DMS79 (cell line): ENCODE data around the gene SH3GLB2.

Experiments used
- DNase-seq: peaks from one replicate; lab custom pipeline; 2025; lab: John Stamatoyannopoulos, UW

The SH3GLB2 gene

DNA sequence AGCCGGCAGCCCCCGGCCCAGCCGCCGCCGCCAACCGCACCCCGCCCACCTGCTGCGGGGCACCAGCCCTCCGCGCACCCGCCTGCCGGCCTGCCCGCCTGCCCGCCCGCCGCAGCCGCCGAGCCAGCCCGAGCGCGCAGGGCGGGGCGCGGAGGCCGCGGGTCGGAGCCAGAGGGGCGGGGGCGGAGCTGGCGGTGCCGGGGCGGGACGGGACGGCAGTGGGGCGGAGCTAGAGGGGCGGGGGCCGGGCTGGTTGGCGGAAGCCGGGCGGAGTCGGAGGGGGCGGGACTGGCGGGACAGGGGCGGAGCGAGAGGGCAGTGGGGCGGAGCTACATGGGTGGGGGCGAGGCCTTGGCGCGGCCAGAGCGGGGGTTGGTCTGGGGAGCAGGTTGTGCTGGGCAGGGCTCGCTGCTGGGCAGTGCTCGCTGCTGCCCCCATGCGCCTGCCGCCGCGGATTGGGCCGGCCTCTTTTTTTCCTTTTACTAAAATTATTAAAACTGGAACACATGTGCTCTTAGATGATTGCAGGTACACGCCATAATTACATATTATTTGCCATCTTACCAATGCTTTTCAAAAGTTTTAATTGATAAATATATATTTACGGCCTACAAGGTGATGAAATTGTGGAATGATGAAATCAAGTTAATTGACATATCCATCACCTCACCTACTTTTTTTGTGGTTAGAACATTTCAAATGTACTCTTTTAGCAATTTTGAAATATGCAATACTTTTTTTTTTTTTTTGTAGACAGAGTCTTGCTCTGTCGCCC, at the start of gene SH3GLB2:
Gene SH3GLB2 (minus strand): TSS at position 140 of the 775 bp plus-strand sequence. CDS start 177 bp downstream, outside the sequence.
- peak; percentile 52 for DNase-seq

DNA sequence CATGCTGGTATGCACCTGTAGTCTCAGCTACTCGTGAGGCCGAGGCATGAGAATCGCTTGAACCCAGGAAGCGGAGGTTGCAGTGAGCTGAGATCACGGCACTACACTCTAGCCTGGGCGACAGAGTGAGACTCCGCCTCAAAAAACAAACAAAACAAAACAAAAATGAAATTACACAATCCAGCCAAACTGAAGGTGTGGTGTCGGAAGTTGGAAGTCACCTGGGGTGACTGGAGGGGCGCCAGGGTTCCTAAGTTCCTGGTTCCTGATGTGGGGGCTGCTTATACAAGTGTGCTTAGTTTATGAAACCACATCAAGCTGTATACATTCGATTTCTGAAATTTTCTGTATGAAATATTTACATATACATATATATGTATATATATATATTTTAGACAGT, 49.1 kb upstream of the SH3GLB2 start:
- no peak for DNase-seq

DNA sequence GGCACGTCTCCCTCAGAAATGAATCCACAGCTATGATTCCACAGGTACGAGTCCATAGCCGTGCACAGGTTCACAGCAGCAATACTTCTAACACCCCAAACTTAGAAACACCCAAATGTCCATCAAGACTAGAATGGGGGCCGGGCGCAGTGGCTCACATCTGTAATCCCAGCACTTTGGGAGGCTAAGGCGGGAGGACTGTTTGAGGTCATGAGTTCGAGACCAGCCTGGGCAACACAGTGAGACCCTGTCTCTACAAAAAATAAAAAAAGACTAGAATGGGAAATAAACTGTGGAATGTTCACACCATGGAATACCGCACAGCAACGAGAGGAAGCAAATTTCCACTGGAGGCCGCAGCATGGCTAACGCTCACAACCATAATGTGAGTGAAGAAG, 48.5 kb upstream of the SH3GLB2 start:
- DNase-seq: no peak

DNA sequence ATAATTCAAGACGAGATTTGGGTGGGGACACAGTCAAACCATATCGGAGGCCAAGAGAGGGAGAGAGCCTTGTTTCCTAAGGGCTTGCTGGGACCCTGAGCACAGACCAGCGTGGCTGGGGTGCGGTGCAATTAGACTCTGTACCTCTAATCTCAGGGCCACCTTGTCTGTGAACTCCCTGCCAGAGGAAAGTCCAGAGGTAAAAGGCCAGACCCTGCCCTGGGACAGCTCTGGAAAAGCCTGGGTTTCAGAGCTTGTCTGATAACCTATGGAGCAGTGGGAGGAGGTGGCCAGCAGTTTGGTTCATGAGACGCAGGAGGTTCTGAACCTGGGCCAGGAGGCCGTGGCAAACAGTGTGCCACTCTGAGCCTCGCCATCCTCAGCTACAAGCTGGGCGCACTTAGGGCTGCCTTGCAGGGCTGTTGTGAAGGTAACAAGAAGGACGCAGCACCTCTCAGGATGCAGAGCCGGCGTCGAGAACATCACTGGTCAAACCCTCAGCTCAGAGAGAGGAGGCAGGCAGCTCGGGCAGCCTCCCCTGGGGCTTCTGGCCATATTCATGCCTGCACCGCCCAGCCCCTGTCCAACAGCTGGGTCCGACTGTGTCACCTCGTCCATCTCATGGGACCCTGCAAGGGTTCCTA, 48.0 kb upstream of the SH3GLB2 start:
- no peak for DNase-seq

DNA sequence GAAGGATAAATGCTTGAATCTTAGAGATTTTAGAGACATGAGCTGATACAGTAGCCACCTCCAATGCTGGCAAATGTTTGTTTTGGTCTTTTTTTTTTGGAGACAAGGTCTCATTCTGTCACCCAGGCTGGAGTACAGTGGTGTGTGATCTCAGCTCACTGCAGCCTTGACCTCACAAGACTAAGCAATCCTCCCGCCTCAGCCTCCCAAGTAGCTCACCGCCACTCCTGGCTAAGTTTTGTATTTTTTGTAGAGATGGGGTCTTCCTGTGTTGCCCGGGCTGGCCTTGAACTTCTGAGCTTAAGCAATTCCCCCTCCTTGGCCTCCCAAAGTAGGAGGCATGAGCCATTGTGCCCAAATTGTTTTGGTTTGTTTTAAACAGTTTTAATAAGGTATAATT, 46.0 kb upstream of the SH3GLB2 start:
- DNase-seq: no peak

DNA sequence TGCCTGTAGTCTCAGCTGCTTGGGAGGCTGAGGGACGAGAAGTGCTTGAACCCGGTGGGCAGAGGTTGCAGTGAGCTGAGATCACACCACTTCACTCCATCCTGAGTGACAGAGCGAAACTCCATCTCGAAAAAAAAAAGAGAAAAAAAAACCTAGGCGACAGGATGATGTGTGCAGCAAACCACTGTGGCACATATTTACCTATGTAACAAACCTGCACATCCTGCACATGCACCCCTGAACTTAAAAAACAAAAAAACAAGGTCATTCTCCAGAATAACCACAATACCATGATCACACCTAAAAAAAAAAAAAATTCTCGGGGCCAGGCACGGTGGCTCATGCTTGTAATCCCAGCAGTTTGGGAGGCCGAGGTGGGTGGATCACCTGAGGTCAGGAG, 45.3 kb upstream of the SH3GLB2 start:
- no peak for DNase-seq

DNA sequence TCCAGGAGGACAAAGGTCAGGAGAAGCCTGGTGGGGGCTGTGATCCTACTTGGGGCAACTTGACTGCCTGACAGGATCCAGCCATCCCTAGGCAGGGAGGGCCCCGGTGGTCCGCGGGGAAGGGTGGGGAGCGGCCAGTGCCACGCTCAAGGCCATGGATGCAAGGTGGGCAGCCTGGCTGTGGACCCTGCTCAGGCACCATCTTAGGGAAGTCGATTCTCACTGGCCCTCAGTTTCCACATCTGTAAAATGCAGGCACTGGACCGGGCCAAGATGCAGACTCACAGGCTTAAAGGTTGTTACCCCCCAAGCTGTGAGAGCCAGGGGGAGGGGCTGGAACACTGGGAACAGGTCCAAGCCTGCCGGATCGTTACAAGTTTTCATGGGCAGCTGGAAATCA, 44.0 kb upstream of the SH3GLB2 start:
- no peak for DNase-seq

DNA sequence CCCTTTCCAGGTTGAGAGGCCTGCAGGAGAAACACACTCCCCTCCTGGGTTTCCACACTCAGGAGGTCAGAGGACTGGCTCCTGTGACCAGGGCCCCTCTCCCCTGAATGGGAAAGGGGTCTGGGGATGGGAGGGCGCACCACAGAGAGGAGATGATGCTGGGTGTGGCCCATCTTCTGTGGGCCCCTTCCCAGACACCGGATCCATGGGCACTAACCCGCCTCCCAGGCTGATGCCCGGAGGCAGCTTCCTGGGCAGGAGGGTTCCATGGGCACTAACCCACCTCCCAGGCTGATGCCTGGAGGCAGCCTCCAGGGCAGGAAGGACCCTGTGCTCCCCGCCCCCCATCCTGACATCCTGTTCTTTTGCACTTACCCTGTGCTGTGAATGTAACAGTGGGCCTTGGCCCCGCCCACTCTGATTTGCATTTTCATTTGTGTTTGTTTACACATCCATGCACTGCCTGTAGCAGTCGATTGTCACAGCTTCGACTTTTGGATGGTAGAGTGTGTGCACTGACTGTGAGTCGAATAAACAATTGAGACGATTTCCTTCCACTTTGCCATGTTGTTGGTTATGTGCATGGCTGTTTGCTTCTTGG, 43.5 kb upstream of the SH3GLB2 start:
- no peak for DNase-seq

DNA sequence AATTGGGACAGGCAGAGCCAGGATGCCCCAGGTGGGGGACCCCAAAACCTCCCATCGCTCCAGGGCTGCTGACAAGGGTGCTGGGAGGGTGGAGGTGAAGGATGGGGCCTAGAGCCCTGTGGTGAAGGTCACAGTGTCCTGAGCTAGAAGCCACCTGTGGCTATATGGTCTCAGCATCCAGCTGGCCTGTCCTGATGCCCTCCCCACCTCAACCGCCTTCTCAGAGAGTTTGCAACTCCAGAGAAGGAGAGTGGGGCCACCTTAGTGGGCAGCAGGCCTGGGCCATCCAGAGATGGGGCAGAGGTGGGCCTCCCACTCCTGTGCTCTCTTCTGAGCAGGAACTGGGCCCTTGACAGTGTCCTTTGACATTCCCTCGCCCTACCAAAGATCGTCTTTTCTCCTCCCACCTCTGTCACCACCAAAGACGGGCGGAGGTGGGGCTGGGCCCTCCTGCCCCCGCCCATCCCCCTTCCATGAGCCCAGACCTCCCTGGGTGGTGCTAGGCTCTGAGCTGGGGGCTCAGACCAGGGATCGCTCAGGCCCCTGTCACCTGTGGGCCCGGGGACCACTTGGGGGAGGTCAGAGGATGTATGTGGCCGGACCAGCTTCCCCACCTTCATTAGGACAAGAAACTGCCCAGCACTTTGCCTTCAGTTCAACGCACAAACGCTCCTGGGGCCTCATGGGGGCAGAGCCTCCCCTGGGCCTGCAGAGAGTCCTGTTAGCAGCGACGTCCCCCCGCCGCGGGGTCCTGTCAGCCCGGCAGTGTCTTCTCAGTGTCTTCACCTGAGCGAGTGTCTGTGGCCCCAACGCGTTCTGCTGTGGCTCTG, 42.8 kb upstream of the SH3GLB2 start:
- no peak for DNase-seq

DNA sequence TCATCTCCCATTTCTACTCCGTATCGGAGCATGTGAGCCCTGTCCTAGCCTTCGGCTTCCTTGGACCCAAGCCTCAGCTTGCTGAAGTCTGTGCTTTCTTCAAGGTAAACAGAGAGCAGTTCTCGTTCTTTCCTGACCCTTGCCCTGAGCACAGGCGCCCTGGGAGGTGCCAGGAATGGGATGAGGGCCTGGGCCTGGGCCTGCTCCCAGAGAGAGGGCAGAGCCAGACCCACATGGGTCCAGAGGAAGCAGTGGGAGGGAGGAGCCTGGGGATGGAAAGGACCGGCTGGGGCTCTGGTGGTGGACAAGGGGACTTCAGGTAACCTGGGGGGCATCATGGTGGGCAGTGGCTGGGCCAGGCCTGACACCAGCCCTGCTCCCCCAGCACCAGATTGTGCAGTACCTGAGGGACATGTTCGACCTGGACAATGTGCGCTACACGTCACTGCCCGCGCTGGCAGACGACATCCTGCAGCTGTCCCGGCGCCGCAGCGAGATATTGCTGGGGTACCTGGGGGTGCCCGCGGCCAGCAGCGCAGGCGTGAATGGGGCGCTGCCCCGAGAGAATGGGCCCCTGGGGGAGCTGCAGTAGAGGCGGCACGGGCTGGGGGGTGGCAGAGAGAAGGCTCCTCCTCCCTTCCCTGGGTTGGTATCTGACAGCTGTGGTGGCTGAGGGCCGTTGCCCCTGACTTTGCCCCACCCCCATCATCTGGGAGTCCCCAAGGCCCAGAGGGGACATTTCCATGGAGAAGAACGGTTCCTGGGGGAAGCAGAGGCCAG, 41.9 kb upstream of the SH3GLB2 start:
- DNase-seq: no peak

DNA sequence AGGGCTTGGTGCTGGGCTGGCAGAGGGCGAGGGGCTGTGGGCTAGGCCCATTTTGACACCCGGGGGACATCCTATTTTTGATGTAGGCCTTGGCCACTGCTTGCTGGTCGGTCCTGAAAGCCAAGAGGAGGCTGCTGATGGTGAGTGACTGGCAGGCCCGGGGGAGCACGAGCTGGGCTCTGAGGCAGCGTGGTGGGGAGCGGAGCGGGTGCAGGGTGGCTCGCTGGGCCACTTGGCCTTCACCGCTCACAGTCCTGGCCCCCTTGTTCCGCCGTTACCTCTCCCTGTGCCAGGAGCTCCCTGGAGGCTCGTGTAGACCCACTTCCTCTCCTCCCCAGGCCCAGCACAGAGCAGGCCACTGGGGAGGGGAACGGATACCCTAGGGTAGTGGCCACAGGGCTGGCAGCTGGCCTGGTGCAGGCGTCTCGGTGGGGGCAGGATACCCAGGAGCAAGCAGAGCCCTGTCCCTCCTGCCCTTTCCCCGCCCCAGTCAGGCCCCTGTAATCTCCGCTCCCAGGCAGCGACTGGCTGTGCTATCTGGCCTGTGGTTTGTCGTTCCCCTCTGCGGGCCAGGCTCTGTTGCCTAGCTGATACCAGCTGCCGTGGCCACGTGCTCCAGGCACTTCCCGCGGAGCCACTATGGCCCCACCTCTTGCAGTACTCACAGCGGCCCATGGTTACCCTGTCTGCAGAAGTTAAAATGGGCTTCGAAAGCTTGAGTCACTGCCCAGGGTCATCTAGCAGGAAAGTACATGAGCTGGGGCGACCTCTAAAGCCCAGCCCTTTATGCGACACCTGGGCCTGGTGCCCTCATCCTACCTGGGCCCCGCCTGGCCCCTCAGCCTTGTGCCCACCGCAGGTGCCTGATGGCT, 41.1 kb upstream of the SH3GLB2 start:
- DNase-seq: no peak

DNA sequence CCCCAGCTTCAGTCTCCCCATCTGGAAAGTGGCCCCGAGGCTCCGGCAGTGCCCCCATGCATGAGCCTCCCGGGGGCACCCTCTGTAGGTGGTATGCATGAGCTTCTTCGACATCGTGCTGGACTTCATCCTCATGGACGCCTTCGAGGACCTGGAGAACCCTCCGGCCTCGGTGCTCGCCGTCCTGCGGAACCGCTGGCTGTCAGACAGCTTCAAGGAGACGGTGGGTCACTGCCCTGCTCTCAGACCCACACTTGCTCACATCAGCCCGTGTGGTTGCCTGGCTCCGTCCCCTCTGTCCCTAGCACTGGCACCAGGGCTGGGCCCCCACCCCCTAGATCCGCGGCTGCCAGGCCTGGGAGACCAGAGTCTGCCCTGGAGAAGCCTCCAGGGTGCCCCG, 40.0 kb upstream of the SH3GLB2 start:
- no peak for DNase-seq

DNA sequence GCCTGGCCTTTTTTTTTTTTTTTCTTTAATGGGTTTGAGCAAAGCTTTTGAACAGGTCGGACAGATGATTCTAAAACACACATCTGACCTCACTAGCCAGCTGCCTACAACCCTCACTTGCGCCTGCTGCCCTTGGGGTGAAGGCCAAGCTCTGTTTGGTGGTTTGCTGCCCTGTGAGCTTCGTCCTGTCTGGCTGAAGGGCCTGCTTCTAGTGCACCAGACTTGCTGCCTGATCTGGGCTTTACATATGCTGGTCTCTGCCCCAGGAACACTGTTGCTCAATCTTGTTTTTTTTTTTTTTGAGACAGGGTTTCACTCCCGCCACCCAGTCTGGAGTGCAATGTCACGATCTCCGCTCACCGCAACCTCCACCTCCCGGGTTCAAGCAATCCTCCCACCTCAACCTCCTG, 36.4 kb upstream of the SH3GLB2 start:
- no peak for DNase-seq

DNA sequence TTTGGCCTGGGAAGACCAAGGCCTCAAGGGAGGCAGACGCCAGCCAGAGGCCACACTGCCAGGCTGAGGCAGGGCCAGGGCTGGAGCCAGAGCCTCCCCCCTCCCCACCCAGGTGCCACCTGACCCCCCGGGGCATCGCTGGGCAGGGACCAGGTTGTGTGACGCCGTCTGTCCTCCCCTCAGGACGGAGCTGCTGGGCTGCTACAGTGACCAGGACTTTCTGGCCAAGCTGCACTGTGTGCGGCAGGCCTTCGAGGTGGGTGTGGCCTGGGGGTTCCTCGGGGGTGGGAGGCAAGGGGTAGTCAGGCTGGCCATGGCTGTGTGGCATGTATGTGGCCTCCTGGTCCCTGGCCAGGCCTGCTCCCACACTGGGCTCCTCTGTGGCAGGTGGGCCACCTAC, 34.9 kb upstream of the SH3GLB2 start:
- no peak for DNase-seq

DNA sequence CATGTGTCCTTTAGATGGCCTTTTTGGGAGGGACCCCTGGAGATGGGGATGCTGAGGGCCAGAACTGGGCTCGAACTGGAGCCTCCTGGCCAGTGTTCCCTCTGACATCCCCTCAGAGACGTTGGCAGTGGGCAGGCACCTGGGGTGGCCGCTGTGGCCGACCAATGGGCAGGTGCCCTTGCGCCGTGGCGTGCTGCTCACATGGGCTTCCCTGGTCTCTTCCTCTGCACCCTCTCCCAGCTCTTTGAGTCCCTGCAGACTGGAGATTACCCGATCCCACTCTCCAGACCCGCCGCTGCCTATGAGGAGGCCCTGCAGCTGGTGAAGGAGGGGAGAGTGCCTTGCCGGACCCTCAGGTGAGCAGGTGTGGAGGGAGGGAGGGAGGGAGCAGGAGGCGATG, 32.9 kb upstream of the SH3GLB2 start:
- no peak for DNase-seq

DNA sequence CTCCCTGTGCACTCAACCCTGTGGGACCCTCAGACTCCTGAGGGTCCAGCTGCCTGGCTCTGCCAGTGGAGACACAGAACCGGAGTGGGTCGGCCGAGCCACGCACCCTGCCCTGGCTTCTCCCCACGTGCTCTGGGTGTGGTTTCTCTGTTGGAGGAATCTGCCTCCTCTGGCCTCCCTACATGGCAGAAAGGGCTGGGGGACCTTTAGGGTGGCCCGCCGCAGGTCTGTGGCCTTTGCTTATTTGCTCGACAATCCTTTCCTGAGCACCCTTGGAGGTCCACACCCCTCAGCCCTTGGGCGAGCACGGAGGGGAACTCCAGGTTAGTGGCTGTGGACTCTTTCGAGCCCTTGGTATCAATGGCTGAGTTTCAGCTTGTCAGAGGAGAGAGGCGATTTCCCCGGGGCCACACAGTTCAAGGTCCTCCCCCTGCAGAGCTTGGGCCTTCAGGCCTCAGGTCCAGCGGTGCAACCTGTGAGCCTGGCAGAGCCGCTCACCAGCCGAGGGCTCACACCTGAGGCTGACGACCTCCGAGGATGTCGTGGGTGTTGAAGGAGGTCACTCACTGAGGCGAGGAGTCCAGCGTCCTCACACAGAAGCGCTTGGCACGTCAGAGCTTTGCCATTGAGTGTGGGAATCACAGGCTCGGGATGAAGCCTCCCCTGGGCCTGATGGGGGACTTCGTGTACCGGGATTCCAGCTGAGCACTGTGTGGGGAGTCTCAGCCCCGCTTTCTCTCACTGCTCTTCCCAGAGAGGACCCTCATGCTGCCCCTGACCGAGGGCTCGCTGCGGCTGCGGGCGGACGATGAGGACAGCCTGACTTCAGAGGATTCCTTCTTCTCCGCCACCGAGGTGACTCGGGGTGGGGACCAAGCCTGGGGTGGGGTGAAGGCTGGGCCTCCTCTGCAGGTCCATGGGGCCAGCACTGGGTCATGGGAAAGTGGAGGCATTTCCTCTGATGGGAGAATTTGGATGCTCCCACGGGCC, 32.0 kb upstream of the SH3GLB2 start:
- no peak for DNase-seq

DNA sequence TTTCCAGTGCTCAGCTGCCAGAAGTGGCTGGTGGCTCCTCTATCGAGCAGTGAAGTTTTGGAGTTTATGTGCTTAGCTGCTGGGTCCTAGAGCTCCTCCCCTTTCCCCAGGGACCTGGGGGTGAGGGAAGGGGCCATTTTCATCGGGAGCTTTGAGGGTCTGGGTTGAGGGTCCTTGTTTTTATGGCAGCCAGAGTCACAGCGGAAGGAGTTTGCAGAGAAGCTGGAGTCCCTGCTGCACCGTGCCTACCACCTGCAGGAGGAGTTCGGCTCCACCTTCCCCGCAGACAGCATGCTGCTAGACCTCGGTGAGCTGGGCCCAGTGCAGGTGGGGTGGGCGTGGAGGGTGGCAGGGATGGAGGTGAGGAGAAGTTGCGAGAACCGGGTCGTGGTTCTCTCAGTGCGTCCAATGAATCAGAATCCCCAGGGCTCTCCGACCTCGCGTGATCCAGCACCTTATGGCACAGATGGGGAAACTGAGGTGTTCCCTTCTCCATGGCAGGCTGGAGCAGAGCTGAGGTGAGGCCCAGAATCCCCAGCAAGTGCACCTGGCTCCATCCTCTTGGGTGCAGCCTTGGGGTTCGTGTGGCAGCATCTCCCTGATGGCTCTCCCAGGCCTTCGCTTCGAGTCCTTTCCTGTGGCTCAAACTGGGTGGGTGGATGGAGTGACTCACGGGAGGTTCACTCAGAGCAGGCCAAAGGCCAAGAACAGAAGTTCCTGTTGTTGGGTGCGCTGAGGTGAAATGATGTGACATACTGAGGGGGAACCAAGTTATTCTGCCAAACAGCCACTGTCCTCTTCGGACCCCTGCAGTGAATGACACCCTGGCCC, 31.0 kb upstream of the SH3GLB2 start:
- DNase-seq: no peak

DNA sequence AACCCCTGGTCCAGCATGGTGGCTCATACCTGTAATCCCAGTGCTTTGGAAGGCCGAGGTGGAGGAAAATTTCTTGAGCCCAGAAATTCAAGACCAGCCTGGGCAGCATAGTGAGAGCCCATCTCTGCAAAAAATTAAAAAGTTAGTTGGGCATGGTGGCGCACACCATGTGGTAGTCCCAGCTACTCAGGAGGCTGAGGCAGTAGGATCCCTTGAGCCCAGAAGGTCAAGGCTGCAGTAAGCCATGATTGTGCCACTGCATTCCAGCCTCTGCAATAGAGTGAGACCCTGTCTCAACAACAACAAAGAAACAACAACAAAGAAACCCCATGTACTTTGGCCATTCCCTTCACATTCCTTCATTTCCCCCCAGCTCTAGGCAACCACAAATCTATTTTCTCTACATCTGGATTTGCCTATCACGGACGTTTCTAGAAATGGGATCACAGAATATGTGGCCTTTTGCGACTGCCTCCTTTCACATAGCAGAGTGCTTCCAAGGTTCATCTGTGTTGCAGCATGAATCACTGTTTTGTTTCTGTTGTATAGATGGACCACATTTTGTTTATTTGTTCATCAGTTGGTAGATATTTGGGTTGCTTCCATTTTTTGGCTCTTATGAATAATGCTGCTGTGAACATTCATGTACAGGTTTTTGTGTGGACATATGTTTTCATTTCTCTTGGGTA, 26.2 kb upstream of the SH3GLB2 start:
- no peak for DNase-seq
